Measurements from ENCODE around the gene NCK2. TPM values are rescaled to one million over a fixed set of nuclear protein-coding genes. Genes with fewer than 3 reads are reported as not detected.

The NCK2 gene
- polyA plus RNA-seq, 1 of the 3 experiments (the other 2 are of a cell fraction) = 42.8 TPM

- no peak for TF ChIP-seq ZBTB33 (IDR thresholded peaks at IDR 0.05; ENCODE audit: borderline replicate concordance, low read depth)
- TF ChIP-seq RCOR1 (IDR thresholded peaks at IDR 0.05; ENCODE audit: low read length) = no peak
- no peak for TF ChIP-seq FOXJ3 (CRISPR knock-in tag; IDR thresholded peaks at IDR 0.05)
- no peak for TF ChIP-seq FOSL2 (IDR thresholded peaks at IDR 0.05; ENCODE audit: borderline replicate concordance, low read depth)
- TF ChIP-seq ELF1 (IDR thresholded peaks at IDR 0.05) = no peak
- no peak for TF ChIP-seq RXRA (IDR thresholded peaks at IDR 0.05; ENCODE audit: borderline replicate concordance, low read depth)
- no peak for TF ChIP-seq PBX3 (IDR thresholded peaks at IDR 0.05)
- no peak for TF ChIP-seq GATA2 (CRISPR knock-in tag; IDR thresholded peaks at IDR 0.05)
- TF ChIP-seq REST (IDR thresholded peaks at IDR 0.05; ENCODE audit: low read depth, low read length) = no peak
- no peak for TF ChIP-seq JUND (IDR thresholded peaks at IDR 0.05)
Measured at GRCh38 chr2:105777031-105777482, 32.3 kb downstream of the NCK2 start (continued).

GRCh38 chr2:105777506-105778055 lies 32.9 kb downstream of the NCK2 start:
- DNase-seq = no peak
- Histone ChIP-seq H3K9ac (no peak overlapping the region), H3K9me2 (no peaks in the 10 kb centered on the region), H3K4me3 (ENCODE audit: low read depth in 2 of 2, low read length in 1 of 2) (no peak overlapping the region), H3K27me3 (ENCODE audit: insufficient read depth) (no peaks in the 10 kb centered on the region), H3K4me1 (ENCODE audit: control insufficient read depth in 1 of 2, insufficient read depth in 2 of 2, low read depth in 1 of 2, low read length in 1 of 2) (peaks cover 0 to 27% of the 10 kb centered on the region in 2 experiments; a peak in 1 of 4 replicates), H3K27ac (ENCODE audit: low read depth in 2 of 2, low read length in 1 of 2) (no peak overlapping the region), H3K4me2 (no peak overlapping the region), H2AFZ (ENCODE audit: low read depth) (no peak overlapping the region), H3K79me2 (ENCODE audit: insufficient read depth) (peaks cover 75% of the 10 kb centered on the region; the same call in 1 of the 2 replicates), H4K20me1 (ENCODE audit: insufficient read depth) (peaks cover 76% of the 10 kb centered on the region), H3K9me3 (no peaks in the 10 kb centered on the region), H3K36me3 (replicated peaks in 1 of 2; ENCODE audit: control insufficient read depth in 1 of 2, insufficient read depth in 2 of 2, low read length in 1 of 2) (no peaks in the 10 kb centered on the region), H3F3A (replicated peaks; ENCODE audit: insufficient read depth) (no peaks in the 10 kb centered on the region)
- 92% methylated on average over 9 of the region's 9 CpGs for WGBS (ENCODE audit: low lambda C conversion rate)
- POLR2A ChIA-PET = interaction anchor here (1.1 kb wide), 1 partner anchor 9 kb away, joined by 3 read pairs; no protein-coding TSS in a partner anchor
- TF ChIP-seq FOXJ3 (CRISPR knock-in tag; IDR thresholded peaks at IDR 0.05) (no peak), YY1 (IDR thresholded peaks at IDR 0.05; ENCODE audit: low read depth) (no peak), MEF2A (IDR thresholded peaks at IDR 0.05; ENCODE audit: borderline replicate concordance, low read depth) (no peak), SMC3 (IDR thresholded peaks at IDR 0.05; ENCODE audit: low read depth, low read length) (no peak), SIN3A (IDR thresholded peaks at IDR 0.05; ENCODE audit: borderline replicate concordance, low read depth, low read length) (no peak), RCOR1 (IDR thresholded peaks at IDR 0.05; ENCODE audit: low read length) (no peak), ZBTB33 (IDR thresholded peaks at IDR 0.05; ENCODE audit: borderline replicate concordance, low read depth) (no peak), JUND (IDR thresholded peaks at IDR 0.05) (no peak), RAD21 (IDR thresholded peaks at IDR 0.05; ENCODE audit: low read length) (no peak), FOXM1 (IDR thresholded peaks at IDR 0.05; ENCODE audit: low read depth) (no peak)
- TF ChIP-seq, protein P1, sequence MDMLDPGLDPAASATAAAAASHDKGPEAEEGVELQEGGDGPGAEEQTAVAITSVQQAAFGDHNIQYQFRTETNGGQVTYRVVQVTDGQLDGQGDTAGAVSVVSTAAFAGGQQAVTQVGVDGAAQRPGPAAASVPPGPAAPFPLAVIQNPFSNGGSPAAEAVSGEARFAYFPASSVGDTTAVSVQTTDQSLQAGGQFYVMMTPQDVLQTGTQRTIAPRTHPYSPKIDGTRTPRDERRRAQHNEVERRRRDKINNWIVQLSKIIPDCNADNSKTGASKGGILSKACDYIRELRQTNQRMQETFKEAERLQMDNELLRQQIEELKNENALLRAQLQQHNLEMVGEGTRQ (IDR thresholded peaks at IDR 0.05; ENCODE audit: borderline replicate concordance, low read depth, low read length) = no peak
- TF ChIP-seq, protein P2, sequence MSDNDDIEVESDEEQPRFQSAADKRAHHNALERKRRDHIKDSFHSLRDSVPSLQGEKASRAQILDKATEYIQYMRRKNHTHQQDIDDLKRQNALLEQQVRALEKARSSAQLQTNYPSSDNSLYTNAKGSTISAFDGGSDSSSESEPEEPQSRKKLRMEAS (IDR thresholded peaks at IDR 0.05; ENCODE audit: low read depth) = no peak
- CTCF ChIA-PET = interaction anchor here (1.2 to 1.3 kb wide), 3 partner anchors 9 to 317 kb away, joined by 3 to 4 read pairs (median 3); no protein-coding TSS in a partner anchor

All from SK-N-SH (cell line).